BLaER1 treated with 17β-estradiol and CSF1 and Interleukin-3, amounts not matched to agents 10 nM and 100 nM (cell line): ENCODE results near the gene STRN4.

ENCODE experiments used
- H3K27ac ChIP-seq, 11 experiments: shearing (Covaris generic); formaldehyde crosslinking; 2 replicates each; pipeline ENCODE4 v1.8.1; 2022
- H3K27me3 ChIP-seq, 11 experiments: shearing (Covaris generic); formaldehyde crosslinking; 2 replicates each; pipeline ENCODE4 v1.8.1; 2022
- H3K36me3 ChIP-seq, 11 experiments: shearing (Covaris generic); formaldehyde crosslinking; 2 replicates each; pipeline ENCODE4 v1.8.1; 2022
- H3K4me1 ChIP-seq, 10 experiments: shearing (Covaris generic); formaldehyde crosslinking; 2 replicates each; pipeline ENCODE4 v1.8.1; 2022
- H3K4me2 ChIP-seq, 11 experiments: shearing (Covaris generic); formaldehyde crosslinking; 2 replicates each; pipeline ENCODE4 v1.8.1; 2022
- H3K4me3 ChIP-seq, 10 experiments: shearing (Covaris generic); formaldehyde crosslinking; 2 replicates each; pipeline ENCODE4 v1.8.1; 2022
- H3K9ac ChIP-seq, 11 experiments: shearing (Covaris generic); formaldehyde crosslinking; 2 replicates each; pipeline ENCODE4 v1.8.1; 2022
- H3K9me3 ChIP-seq, 11 experiments: shearing (Covaris generic); formaldehyde crosslinking; replicated peaks in 1 of 11; 2 replicates each; pipeline ENCODE4 v1.8.1; 2022
- H4K20me1 ChIP-seq, 11 experiments: shearing (Covaris generic); formaldehyde crosslinking; 2 replicates each; pipeline ENCODE4 v1.8.1; 2022
- Cebpa-rat ChIP-seq, 11 experiments: shearing (Covaris generic); IDR thresholded peaks; 2 replicates each; pipeline ENCODE4 v1.8.1; 2022

STRN4 gene

DNA sequence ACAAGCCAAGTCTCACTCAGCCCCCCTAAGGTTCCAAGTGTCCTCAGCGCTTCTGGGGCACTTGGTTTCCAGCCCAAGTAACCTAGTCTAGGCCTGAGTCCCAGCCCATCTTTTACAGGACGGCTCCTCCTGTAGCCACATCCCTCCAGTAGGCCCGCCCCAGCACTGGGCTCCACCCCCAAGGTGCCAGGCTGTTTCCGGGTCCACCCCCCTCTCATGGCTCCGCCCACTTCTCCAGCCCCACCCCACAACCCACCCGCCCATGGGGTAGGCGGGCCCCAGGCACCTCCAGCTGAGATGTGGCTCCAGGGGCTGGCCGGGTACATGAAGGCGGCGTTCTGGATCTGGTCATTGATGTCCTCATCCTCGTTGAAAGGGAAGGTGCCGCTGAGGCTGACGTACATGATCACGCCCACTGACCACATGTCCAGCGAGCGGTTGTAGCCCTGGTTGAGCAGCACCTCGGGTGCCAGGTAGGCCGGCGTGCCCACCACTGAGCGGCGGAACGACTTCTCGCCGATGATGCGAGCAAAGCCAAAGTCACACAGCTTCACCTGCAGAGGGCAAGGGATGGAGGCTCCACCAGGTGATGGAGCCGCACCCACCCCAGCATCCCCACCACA, 68.0 kb downstream of the STRN4 start:
- peaks cover 98 to 100% (median 99%) of the 10 kb centered on the region in 11 experiments for H3K36me3 ChIP-seq
- no peaks in the 10 kb centered on the region for H3K4me1 ChIP-seq
- no peak for TF ChIP-seq Cebpa-rat (IDR thresholded peaks at IDR 0.05)
- no peaks in the 10 kb centered on the region for H3K27me3 ChIP-seq
- H3K9ac ChIP-seq, result no peak overlapping the region
- H3K4me3 ChIP-seq, result no peak overlapping the region
- peaks cover 0 to 89% (median 71%) of the 10 kb centered on the region in 11 experiments; a peak in 20 of 22 replicates for H4K20me1 ChIP-seq
- H3K9me3 ChIP-seq, result no peaks in the 10 kb centered on the region
- H3K4me2 ChIP-seq, result no peak overlapping the region
- no peak overlapping the region for H3K27ac ChIP-seq

DNA sequence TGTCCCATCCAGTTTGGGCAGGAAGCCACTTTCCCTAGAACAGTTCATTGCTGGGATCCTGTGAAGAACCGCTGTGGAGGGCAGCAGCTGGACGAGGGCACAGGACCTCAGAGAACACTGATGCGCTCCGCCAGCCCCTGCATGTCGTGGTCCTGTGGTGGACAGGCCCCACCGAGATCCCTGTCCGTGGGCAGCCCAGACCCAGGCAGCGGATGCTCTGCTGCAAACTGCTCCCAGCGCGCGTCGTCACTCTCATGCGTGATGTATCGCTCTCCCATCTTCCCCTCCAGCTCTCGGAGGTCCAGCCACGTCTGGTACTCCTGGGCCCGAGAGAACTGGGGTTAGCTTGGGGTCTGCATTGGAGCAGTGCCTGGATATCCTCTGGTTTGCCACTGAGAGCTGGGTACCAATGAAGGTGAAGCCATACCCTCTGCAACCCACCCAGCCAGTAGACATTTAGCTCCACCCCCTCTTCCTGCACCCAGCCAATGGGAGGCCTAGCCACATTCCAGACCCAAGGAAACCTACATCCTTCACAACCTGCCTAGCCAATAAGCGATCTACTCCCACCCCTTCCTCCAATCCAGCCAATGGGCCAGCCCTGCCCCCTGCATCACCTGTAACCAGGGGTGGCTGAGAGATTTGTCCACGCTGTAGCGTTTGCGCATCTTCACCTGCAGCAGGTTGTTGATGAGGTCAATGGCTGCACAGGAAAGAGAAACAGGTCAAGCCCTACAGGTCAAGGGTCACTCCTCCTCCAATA, 71.7 kb downstream of the STRN4 start:
- TF ChIP-seq Cebpa-rat (IDR thresholded peaks at IDR 0.05), result no peak
- no peak overlapping the region for H3K9ac ChIP-seq

GRCh38 chr19:46670813-46671212, 75.4 kb downstream of the STRN4 start:
- Histone ChIP-seq H3K4me3 (no peak overlapping the region), H3K9me3 (no peaks in the 10 kb centered on the region), H3K27ac (no peak overlapping the region), H3K36me3 (peaks cover 37 to 48% (median 39%) of the 10 kb centered on the region in 11 experiments), H3K9ac (no peak overlapping the region), H3K27me3 (no peaks in the 10 kb centered on the region), H3K4me2 (no peak overlapping the region), H3K4me1 (no peaks in the 10 kb centered on the region), H4K20me1 (peaks cover 0 to 46% (median 33%) of the 10 kb centered on the region in 11 experiments; a peak in 18 of 22 replicates)
- TF ChIP-seq Cebpa-rat (IDR thresholded peaks at IDR 0.05), result no peak

More for the DNA sequence above, 71.7 kb downstream of the STRN4 start:
- H3K4me3 ChIP-seq, result no peak overlapping the region
- H3K27ac ChIP-seq, result no peak overlapping the region
- H3K4me2 ChIP-seq, result no peak overlapping the region
- no peaks in the 10 kb centered on the region for H3K9me3 ChIP-seq
- peaks cover 74 to 86% (median 76%) of the 10 kb centered on the region in 11 experiments for H3K36me3 ChIP-seq
- H4K20me1 ChIP-seq, result peaks cover 0 to 84% (median 69%) of the 10 kb centered on the region in 11 experiments; a peak in 20 of 22 replicates
- H3K27me3 ChIP-seq, result no peaks in the 10 kb centered on the region
- no peaks in the 10 kb centered on the region for H3K4me1 ChIP-seq
